Endothelial cell of umbilical vein (primary cell): ENCODE results near the gene VPS36. TPM values are rescaled to one million over a fixed set of nuclear protein-coding genes. Genes with fewer than 3 reads are reported as not detected.

Experiments used
- BruUV-seq: library from RNA; stranded (reverse); fragments of 400-500 nt; replicated peaks from 2 replicates; lab custom pipeline; 2021; lab: Mats Ljungman, UMichigan
- CTCF ChIA-PET: fragments of 300-600, 350-600 bp; sonication (Branson Sonifier 250); formaldehyde crosslinking; loops from one replicate; lab custom pipeline; 2021; ENCODE audit warnings: antibody characterized with exemption, inconsistent platforms; lab: Charles Lee
- POLR2A ChIA-PET: fragments of 300-600, 350-600 bp; sonication (Branson Sonifier 250); formaldehyde crosslinking; loops from one replicate; lab custom pipeline; 2021; ENCODE audit warnings: antibody characterized with exemption, inconsistent platforms; lab: Charles Lee
- DNase-seq: peaks from one replicate; pipeline ENCODE4 v3.0.0-alpha.2; 2011; ENCODE audit warnings: low read depth, low spot score
- FAIRE-seq: peaks from 2 replicates; lab custom pipeline; 2011; peaks lifted over from hg19 to GRCh38; lab: Jason Lieb, UNC
- H2AFZ ChIP-seq: 2 replicates; pipeline ENCODE4 v1.6.0; 2012; ENCODE audit warnings: low read depth, low read length, control low read depth, inconsistent platforms
- H3K27ac ChIP-seq: 2 replicates; pipeline ENCODE4 v1.5.1; 2011; ENCODE audit warnings: low read depth, mild to moderate bottlenecking, control low read depth, low read length, moderate library complexity; ENCODE audit not compliant: insufficient read depth
- H3K27me3 ChIP-seq, 2 experiments: 2 replicates each; pipeline versions ENCODE4 v1.6.0 to v1.6.1; 2011; ENCODE audit warnings: low read length in 2 of 2, mixed read lengths in 1 of 2; ENCODE audit not compliant: control insufficient read depth in 2 of 2, insufficient read depth in 2 of 2
- H3K36me3 ChIP-seq, 2 experiments: 2 replicates in 1 of 2; 3 replicates in 1 of 2; pipeline ENCODE4 v1.5.1; 2011; ENCODE audit warnings: low read length in 2 of 2, mild to moderate bottlenecking in 1 of 2, moderate library complexity in 1 of 2; ENCODE audit not compliant: control insufficient read depth in 2 of 2, insufficient read depth in 2 of 2; ENCODE audit errors: extremely low read depth in 1 of 2
- H3K4me1 ChIP-seq: 3 replicates; pipeline ENCODE4 v1.5.1; 2011; ENCODE audit warnings: mild to moderate bottlenecking, low read length; ENCODE audit not compliant: control insufficient read depth, insufficient read depth; ENCODE audit errors: extremely low read depth
- H3K4me2 ChIP-seq: 2 replicates; pipeline ENCODE4 v1.6.1; 2011; ENCODE audit warnings: low read length, control low read depth, mixed read lengths; ENCODE audit not compliant: insufficient read depth
- H3K4me3 ChIP-seq, 3 experiments: fragments of 200-600 bp in 1 of 3; sonication (generic), shearing (Covaris generic) in 1 of 3; replicated peaks in 1 of 3; 2 replicates each; pipeline ENCODE4 v1.5.1; 2011 to 2016; ENCODE audit warnings: control low read depth in 3 of 3, low read length in 3 of 3, mild to moderate bottlenecking in 2 of 3, inconsistent platforms in 1 of 3, low read depth in 1 of 3, moderate library complexity in 1 of 3; ENCODE audit not compliant: insufficient read depth in 1 of 3
- H3K79me2 ChIP-seq: 2 replicates; pipeline ENCODE4 v1.6.0; 2012; ENCODE audit warnings: low read length, inconsistent platforms; ENCODE audit not compliant: control insufficient read depth, insufficient read depth
- H3K9ac ChIP-seq: replicated peaks from 2 replicates; pipeline ENCODE3; 2011; ENCODE audit warnings: low read length, control low read depth; ENCODE audit not compliant: insufficient read depth; ENCODE audit errors: extremely low read depth
- H3K9me1 ChIP-seq: replicated peaks from 3 replicates; pipeline ENCODE4 v1.6.0; 2011; ENCODE audit warnings: mild to moderate bottlenecking, low read length; ENCODE audit not compliant: control insufficient read depth, insufficient read depth; ENCODE audit errors: extremely low read depth
- H3K9me3 ChIP-seq: replicated peaks from 2 replicates; pipeline ENCODE4 v1.5.1; 2012; ENCODE audit warnings: low read length, inconsistent platforms; ENCODE audit not compliant: control insufficient read depth, insufficient read depth
- H4K20me1 ChIP-seq: replicated peaks from 2 replicates; pipeline ENCODE3; 2011; ENCODE audit warnings: mild to moderate bottlenecking, low read length; ENCODE audit not compliant: control insufficient read depth, insufficient read depth; ENCODE audit errors: extremely low read depth
- EZH2 ChIP-seq: IDR thresholded peaks from 2 replicates; pipeline ENCODE4 v1.6.1; 2012; ENCODE audit warnings: borderline replicate concordance, low read depth, mild to moderate bottlenecking, moderate library complexity, low read length, inconsistent platforms; ENCODE audit not compliant: severe bottlenecking
- FOS ChIP-seq: IDR thresholded peaks from 2 replicates; pipeline ENCODE4 v1.6.1; 2011; ENCODE audit warnings: mild to moderate bottlenecking, low read length, moderate library complexity, borderline replicate concordance; ENCODE audit not compliant: insufficient read depth
- GATA2 ChIP-seq: IDR thresholded peaks from 2 replicates; pipeline ENCODE4 v1.7.0; 2011; ENCODE audit warnings: low read depth, mild to moderate bottlenecking, moderate library complexity, mixed read lengths, low read length; ENCODE audit not compliant: insufficient read length, insufficient read depth
- JUN ChIP-seq: IDR thresholded peaks from 2 replicates; pipeline ENCODE4 v1.6.1; 2011; ENCODE audit warnings: borderline replicate concordance, low read depth; ENCODE audit not compliant: insufficient read length, insufficient read depth
- POLR2A ChIP-seq: IDR thresholded peaks from 2 replicates; pipeline ENCODE4 v1.6.1; 2012; ENCODE audit warnings: low read depth, mild to moderate bottlenecking, control low read depth, low read length
- POLR2AphosphoS5 ChIP-seq: IDR thresholded peaks from 2 replicates; pipeline ENCODE4 v1.6.1; 2012; ENCODE audit warnings: low read depth, mild to moderate bottlenecking, control low read depth, low read length, moderate library complexity; ENCODE audit not compliant: insufficient read depth
- dilution Hi-C: fragments of 300-500 bp; cut with MboI; formaldehyde crosslinking; loops from one replicate; pipeline ENCODE4 v1.15.0; 2019; ENCODE audit warnings: low sequenced_read_pairs; ENCODE audit not compliant: extremely low pct_ligation_motif_present
- intact Hi-C: fragments of 100-400 bp; cut with micrococcal nuclease; formaldehyde crosslinking; loops from one replicate; pipeline ENCODE4 v1.10.0; 2022
- polyA plus RNA-seq, 4 experiments: library from polyadenylated mRNA; depleted of rRNA in 3 of 4; stranded (reverse) in 3 of 4; unstranded in 1 of 4; fragments of >200 nt; gene quantifications; 2 replicates each; pipeline versions ENCODE4 v1.2.1 to v1.2.3, GENCODE V29; 2011 to 2012; ENCODE audit warnings: missing spikeins in 1 of 4
- total RNA-seq: library from RNA; stranded (reverse); gene quantifications from 2 replicates; pipeline ENCODE4 v1.2.3, GENCODE V29; 2021
- TF ChIP-seq, protein P1 (sequence below), 2 donors: IDR thresholded peaks; 1 replicate in 1 of 2; 2 replicates in 1 of 2; pipeline ENCODE4 v1.5.1; 2011; ENCODE audit warnings: low read length in 2 of 2, mild to moderate bottlenecking in 2 of 2, moderate library complexity in 2 of 2, control low read depth in 1 of 2, inconsistent platforms in 1 of 2, low read depth in 1 of 2; ENCODE audit not compliant: insufficient read depth in 1 of 2; ENCODE audit errors: extremely low read depth in 1 of 2

VPS36 gene
- total and polyA plus RNA-seq, 2 donors (not counting 3 experiments of a cell fraction or from before 2014, with no cell fraction given): 14.3 to 32.3 TPM

DNA sequence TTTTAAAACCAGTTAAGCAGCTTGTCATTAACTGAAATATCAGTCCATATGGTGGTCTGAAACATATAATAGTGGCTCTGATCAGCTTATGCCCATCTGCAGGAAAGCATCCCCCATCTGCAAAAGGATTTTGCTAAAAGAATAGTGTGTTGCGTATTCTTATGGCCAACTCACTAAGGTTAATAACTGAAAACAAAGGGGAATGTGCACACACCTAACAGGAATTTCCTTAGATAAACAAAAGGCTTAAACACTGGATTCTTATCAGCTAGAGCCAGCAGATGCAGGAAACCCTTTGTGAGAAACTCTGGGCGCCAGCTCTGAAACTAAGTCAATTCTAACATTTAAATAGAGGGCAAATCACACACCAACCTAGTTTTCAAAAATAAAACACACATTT, 22.1 kb downstream of the VPS36 start:
- Histone ChIP-seq H3K4me1 (peaks cover 40% of the 10 kb centered on the region), H3K36me3 (peaks cover 0 to 7% of the 10 kb centered on the region in 2 experiments), H3K27me3 (no peaks in the 10 kb centered on the region), H3K79me2 (no peaks in the 10 kb centered on the region), H3K27ac (peak overlapping the region; percentile 96), H3K4me3 (no peak overlapping the region), H3K9me3 (no peaks in the 10 kb centered on the region), H4K20me1 (no peaks in the 10 kb centered on the region), H3K9ac (peak overlapping the region; percentile 84), H3K9me1 (no peaks in the 10 kb centered on the region), H3K4me2 (peak overlapping the region; percentile 92), H2AFZ (no peak overlapping the region)
- FAIRE-seq: peak; percentile 90
- dilution Hi-C loops: no loop called here
- peak; percentile 97 for DNase-seq
- no TSS peak for BruUV-seq
- CTCF ChIA-PET: interaction anchor here (0.9 to 7.2 kb wide), 10 partner anchors 9 to 85 kb away, joined by 3 to 101 read pairs (median 6); partner anchors contain the start of gene VPS36
- intact Hi-C loops: loop anchor here (1.0 to 2.0 kb wide), 4 partner anchors 13 to 55 kb away; partner anchors contain the start of genes THSD1 and VPS36
- POLR2A ChIA-PET: interaction anchor here (1.0 to 1.2 kb wide), 3 partner anchors 8 to 23 kb away, joined by 3 to 9 read pairs (median 8); no protein-coding TSS in a partner anchor
- TF ChIP-seq GATA2: peak; percentile 98
- TF ChIP-seq, protein P1, sequence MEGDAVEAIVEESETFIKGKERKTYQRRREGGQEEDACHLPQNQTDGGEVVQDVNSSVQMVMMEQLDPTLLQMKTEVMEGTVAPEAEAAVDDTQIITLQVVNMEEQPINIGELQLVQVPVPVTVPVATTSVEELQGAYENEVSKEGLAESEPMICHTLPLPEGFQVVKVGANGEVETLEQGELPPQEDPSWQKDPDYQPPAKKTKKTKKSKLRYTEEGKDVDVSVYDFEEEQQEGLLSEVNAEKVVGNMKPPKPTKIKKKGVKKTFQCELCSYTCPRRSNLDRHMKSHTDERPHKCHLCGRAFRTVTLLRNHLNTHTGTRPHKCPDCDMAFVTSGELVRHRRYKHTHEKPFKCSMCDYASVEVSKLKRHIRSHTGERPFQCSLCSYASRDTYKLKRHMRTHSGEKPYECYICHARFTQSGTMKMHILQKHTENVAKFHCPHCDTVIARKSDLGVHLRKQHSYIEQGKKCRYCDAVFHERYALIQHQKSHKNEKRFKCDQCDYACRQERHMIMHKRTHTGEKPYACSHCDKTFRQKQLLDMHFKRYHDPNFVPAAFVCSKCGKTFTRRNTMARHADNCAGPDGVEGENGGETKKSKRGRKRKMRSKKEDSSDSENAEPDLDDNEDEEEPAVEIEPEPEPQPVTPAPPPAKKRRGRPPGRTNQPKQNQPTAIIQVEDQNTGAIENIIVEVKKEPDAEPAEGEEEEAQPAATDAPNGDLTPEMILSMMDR (IDR thresholded peaks at IDR 0.05; ENCODE audit: extremely low read depth in 1 of 2, insufficient read depth in 1 of 2, low read depth in 1 of 2, low read length in 2 of 2): no peak
- peak; percentile 81 for TF ChIP-seq POLR2A
- TF ChIP-seq EZH2: no peak
- peak; percentile 92 for TF ChIP-seq POLR2AphosphoS5
- peak; percentile 76 for TF ChIP-seq FOS
- TF ChIP-seq JUN: peak; percentile 89
